ENCODE data around the gene FEM1B.

FEM1B gene

DNA sequence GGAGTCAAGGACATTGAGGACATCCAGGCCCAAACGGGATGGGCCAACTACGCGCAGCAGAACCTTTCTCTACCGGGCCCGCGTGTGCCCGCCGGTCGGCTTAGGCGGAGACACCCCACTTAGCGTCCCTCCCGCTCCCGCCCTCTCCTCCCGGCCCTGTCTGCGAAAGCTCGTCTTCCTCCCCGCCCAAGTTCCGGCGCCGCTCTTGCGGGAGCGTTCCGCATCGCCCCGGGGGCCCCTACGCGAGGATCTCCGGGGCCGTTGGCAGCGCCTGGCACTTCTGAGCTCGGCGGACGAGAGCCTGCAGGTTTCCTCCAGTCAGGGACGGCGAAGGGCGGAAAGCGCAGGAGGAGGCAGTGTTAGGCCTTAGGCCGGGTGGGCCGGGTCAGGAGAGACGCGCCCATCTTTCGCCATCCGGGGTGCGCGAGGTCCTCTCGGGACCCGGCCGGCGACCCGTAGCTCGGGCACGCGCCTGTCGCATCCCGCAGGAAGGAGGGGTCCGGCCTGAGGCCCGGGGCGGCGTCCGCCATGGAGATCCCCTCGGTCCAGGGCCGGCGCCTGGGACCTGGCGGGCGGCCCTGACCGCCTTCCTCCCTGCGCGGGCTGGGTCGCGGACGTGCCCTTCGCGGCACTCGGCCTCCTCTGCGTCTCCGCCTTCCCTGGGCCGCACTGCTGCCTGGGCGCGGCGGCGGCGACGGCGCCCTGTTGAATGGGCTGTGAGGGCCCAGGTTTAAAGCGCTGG lies at the start of gene FEM1B:
Gene FEM1B (plus strand): TSS at position 143 of the 742 bp plus-strand sequence. CDS start 673 bp downstream, outside the sequence.
- H3K27me3 ChIP-seq (ENCODE audit: insufficient read depth, low read length), result no peaks in the 10 kb centered on the region
- H3K4me1 ChIP-seq (ENCODE audit: control insufficient read depth, insufficient read depth, low read length, unreplicated experiment), result peaks cover 48% of the 10 kb centered on the region
- peak within 1 kb of the TSS; percentile 83 for H2AFZ ChIP-seq (ENCODE audit: low read length, unreplicated experiment)
- H3K4me3 ChIP-seq (ENCODE audit: low read depth, low read length), result peak within 1 kb of the TSS; percentile 98
- no peaks in the 10 kb centered on the region for H3K36me3 ChIP-seq (ENCODE audit: insufficient read depth, low read length)
- H3K27ac ChIP-seq (ENCODE audit: low read depth, low read length), result peak within 1 kb of the TSS; percentile 96
- H3K79me2 ChIP-seq (ENCODE audit: control insufficient read depth, insufficient read depth, low read length, unreplicated experiment), result peaks cover 54% of the 10 kb centered on the region

DNA sequence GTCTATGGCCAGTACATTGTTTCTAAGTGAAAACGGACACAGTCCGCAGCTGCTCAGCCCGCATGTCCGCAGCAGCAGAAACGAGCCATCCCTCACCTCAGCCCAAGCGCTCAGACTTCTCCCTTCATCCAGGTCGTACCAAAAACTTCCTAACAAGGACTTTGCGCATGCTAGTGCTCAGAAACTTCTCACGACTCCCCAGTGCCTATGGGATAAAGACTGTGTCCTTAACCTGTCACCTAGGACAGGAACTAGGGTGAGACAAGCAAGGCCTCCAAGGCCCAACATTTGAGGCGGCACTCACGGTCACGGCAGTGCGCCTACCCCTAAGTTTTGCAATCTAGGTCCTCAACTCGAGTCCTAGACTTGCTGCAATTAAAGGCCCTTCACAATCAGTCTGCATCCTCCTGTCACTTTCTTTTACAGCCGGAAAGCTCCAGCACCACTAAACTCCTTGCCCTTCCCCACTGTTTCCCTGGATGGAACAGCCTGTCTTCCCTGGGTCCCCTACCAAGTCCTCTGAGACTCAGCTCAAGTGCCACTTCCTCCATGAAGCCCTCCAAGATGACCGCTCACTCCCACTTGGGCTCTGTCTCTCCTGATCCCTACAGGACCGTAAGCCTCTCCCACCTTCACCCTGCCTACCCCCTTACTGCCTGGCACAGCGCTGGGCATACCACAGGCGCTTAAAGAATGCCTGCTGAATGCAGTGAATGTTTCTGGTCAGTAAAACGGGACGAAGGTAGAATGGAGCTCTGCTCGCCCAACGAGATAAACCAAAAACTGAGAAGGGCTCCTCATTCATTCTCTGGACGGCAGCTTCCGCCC lies 49.2 kb upstream of the FEM1B start:
- H3K36me3 ChIP-seq (ENCODE audit: insufficient read depth, low read length), result no peaks in the 10 kb centered on the region
- H3K79me2 ChIP-seq (ENCODE audit: control insufficient read depth, insufficient read depth, low read length, unreplicated experiment), result peaks cover 39% of the 10 kb centered on the region
- peak overlapping the region; percentile 76; the same call in 1 of the 2 replicates for H3K27ac ChIP-seq (ENCODE audit: low read depth, low read length)
- H2AFZ ChIP-seq (ENCODE audit: low read length, unreplicated experiment), result peak overlapping the region; percentile 52
- peak overlapping the region; percentile 89 for H3K4me3 ChIP-seq (ENCODE audit: low read depth, low read length)
- H3K4me1 ChIP-seq (ENCODE audit: control insufficient read depth, insufficient read depth, low read length, unreplicated experiment), result peaks cover 17% of the 10 kb centered on the region
- H3K27me3 ChIP-seq (ENCODE audit: insufficient read depth, low read length), result no peaks in the 10 kb centered on the region

DNA sequence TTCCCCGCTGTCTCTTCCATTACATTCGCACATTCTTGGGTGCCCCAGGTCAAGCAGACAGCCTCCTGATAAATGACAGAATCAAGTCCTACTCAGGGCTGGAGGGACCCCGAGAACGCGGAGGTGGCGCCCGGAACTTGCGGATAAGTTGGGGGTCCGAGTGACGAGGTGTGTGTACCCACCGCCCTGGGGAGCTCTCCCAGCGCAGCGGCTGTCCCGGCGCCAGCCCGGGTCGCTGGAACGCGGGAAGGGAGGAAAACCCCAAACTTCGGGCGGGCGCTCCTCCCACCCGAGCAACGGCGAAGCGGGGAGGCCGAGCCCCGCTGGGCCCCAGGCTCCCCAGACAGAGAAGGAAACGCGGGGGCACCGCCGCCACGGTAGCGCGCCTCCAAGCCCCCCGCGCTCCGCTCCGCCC lies 48.6 kb upstream of the FEM1B start:
- Histone ChIP-seq H3K4me1 (ENCODE audit: control insufficient read depth, insufficient read depth, low read length, unreplicated experiment) (peaks cover 17% of the 10 kb centered on the region), H2AFZ (ENCODE audit: low read length, unreplicated experiment) (peak overlapping the region; percentile 52)

DNA sequence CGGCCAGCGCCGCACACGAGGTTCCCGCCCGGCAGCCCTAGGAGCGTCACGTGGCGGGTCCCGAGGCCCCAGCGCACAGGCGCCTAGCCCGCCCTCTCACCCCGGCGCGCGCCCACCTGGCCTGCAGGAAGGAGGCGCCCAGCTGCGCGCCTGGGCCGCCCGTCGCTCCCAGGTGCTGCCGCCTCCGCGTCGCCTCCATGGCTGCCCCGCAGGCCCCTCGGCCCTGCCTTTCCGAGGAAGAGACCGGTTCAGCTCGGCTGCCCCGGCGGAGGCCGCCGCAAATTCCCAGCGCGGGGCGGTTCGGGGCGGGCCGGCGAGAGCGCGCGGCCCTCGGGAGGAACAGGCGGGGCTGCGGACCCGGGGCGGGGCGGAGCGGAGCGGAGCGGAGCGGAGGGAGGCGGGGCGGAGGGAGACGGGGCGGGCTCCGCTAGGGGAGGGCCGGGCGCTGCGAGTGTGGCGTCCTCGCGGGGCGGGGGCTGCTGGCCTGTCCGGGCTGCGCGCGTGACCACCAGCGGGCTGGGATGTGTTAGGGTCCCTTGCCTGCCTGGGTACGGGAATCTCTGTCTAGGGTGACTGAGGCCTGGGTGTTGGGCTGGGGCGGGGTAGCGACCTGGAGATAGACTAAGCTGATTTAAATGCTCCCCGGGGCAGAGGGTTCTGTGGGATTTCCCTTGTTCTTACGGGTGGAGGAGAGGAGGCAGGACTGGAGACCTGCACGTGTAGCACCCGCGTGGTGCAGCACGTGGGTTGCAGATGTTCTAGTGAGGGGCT lies 48.0 kb upstream of the FEM1B start, which contains the start of gene CLN6:
Gene CLN6 (minus strand): TSS at position 343 of the 771 bp plus-strand sequence. CDS start 144 bp downstream, at position 199.
- H2AFZ ChIP-seq (ENCODE audit: low read length, unreplicated experiment), result peak within 1 kb of the TSS; percentile 98
- H3K27ac ChIP-seq (ENCODE audit: low read depth, low read length), result peak within 1 kb of the TSS; percentile 76
- H3K27me3 ChIP-seq (ENCODE audit: insufficient read depth, low read length), result no peaks in the 10 kb centered on the region
- peaks cover 17% of the 10 kb centered on the region for H3K4me1 ChIP-seq (ENCODE audit: control insufficient read depth, insufficient read depth, low read length, unreplicated experiment)
- peak within 1 kb of the TSS; percentile 89 for H3K4me3 ChIP-seq (ENCODE audit: low read depth, low read length)
- H3K36me3 ChIP-seq (ENCODE audit: insufficient read depth, low read length), result no peaks in the 10 kb centered on the region
- H3K79me2 ChIP-seq (ENCODE audit: control insufficient read depth, insufficient read depth, low read length, unreplicated experiment), result peaks cover 30% of the 10 kb centered on the region

More for the DNA sequence above, 48.6 kb upstream of the FEM1B start:
- peak overlapping the region; percentile 76 for H3K27ac ChIP-seq (ENCODE audit: low read depth, low read length)
- no peaks in the 10 kb centered on the region for H3K27me3 ChIP-seq (ENCODE audit: insufficient read depth, low read length)
- peak overlapping the region; percentile 89 for H3K4me3 ChIP-seq (ENCODE audit: low read depth, low read length)
- H3K79me2 ChIP-seq (ENCODE audit: control insufficient read depth, insufficient read depth, low read length, unreplicated experiment), result peaks cover 35% of the 10 kb centered on the region
- H3K36me3 ChIP-seq (ENCODE audit: insufficient read depth, low read length), result no peaks in the 10 kb centered on the region

DNA sequence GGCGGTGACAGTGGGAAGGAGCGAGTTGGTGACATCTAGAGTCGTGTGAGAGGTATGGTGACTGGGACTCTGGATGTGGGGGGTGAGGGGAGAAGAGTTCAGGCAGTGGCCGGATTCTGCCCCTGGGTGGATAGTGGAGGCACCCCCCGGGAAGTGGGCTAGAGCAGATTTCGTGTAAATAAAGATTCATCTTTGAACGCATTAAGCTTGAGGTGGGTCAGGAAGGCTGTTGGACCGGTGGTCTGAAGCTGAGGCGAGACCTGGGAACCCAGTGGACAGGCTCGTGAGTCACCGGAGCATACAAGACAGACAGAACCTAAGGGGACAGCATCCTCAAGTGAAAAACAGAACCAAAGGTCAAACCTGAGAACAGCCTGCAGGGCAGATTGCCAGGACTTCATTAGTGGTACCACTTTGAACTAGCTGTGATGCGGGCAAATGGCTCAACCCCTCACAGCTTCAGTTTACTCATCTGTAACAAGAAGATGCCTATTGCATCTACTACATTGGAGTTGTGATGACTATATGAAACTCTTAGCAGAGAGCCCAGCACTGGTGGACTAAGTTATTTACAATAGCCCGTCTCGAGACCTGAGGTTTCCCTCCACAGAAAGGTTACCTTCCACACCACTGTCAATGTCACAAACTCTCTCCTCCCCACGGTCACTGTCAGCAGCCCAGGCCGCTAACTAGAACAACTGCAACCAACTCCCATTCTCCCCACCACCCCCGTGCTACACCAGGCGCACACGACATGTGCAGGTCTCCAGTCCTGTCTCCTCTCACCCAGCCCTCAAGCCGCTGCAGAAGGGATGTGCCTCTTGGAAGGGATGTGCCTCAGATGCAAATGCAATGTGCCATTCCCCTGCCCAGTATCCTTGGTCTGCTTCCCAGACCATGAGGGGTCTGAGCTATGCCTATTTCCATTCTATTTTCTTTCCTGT lies 47.1 kb upstream of the FEM1B start:
- peak overlapping the region; percentile 57; the same call in 1 of the 2 replicates for H3K27ac ChIP-seq (ENCODE audit: low read depth, low read length)
- no peaks in the 10 kb centered on the region for H3K36me3 ChIP-seq (ENCODE audit: insufficient read depth, low read length)
- H3K79me2 ChIP-seq (ENCODE audit: control insufficient read depth, insufficient read depth, low read length, unreplicated experiment), result peaks cover 24% of the 10 kb centered on the region
- peak overlapping the region; percentile 89 for H3K4me3 ChIP-seq (ENCODE audit: low read depth, low read length)
- no peaks in the 10 kb centered on the region for H3K27me3 ChIP-seq (ENCODE audit: insufficient read depth, low read length)
- peak overlapping the region; percentile 98 for H2AFZ ChIP-seq (ENCODE audit: low read length, unreplicated experiment)
- peaks cover 17% of the 10 kb centered on the region for H3K4me1 ChIP-seq (ENCODE audit: control insufficient read depth, insufficient read depth, low read length, unreplicated experiment)

DNA sequence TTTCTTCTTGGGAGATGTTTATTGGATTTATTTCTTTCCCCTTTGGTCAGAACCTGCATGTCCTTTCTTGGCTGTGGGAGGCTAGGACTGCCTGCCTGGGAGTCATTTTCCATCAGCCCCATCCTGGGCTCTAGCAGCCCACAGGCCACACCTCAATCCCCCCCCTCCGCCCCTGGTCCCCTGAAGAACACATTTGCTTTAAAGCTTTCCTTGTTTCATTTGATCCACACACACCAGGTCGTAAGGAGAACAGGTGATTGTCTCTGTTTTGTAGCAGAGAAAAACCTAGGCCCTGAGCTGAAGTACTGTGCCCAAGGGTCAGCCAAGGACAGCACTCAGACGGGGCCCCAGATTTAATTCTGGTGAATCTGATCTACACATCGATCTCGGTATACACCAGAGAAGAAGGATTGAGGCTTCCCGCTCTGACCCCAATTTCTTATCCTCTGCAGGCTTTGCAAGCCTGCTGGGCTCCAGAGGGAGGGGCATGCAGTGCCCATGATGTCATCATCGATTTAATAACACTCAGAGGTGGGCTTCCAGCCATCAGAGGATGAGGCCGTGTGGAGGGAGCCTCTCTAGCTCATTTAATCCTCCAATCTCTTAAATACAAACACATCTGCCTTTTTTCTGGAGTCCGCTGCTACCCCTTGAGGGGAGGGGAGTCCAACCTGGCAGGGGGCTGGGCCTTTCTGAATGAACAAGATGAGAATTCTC lies 46.3 kb upstream of the FEM1B start:
- Histone ChIP-seq H3K27me3 (ENCODE audit: insufficient read depth, low read length) (no peaks in the 10 kb centered on the region), H3K79me2 (ENCODE audit: control insufficient read depth, insufficient read depth, low read length, unreplicated experiment) (peaks cover 24% of the 10 kb centered on the region), H3K4me3 (ENCODE audit: low read depth, low read length) (no peak overlapping the region), H2AFZ (ENCODE audit: low read length, unreplicated experiment) (no peak overlapping the region), H3K27ac (ENCODE audit: low read depth, low read length) (no peak overlapping the region), H3K36me3 (ENCODE audit: insufficient read depth, low read length) (no peaks in the 10 kb centered on the region), H3K4me1 (ENCODE audit: control insufficient read depth, insufficient read depth, low read length, unreplicated experiment) (peaks cover 17% of the 10 kb centered on the region)

DNA sequence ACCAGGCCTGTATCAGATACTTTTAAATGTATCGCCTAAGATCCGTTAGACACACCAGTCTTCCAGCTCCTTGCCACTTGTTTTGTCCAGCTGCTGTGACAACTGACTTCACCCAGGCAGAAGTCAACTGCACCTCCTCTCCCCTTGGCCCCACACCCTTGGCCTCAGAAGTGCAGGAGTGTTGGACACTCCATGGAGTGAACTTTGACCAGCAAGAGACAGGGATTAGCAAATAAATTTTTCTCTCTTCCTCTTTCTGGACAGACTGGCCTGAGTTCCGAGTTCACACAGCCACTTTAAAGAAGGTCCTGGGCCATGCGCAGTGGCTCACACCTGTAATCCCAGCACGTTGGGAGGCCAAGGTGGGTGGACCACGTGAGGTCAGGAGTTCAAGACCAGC lies 45.1 kb upstream of the FEM1B start:
- Histone ChIP-seq H2AFZ (ENCODE audit: low read length, unreplicated experiment) (no peak overlapping the region), H3K79me2 (ENCODE audit: control insufficient read depth, insufficient read depth, low read length, unreplicated experiment) (peaks cover 18% of the 10 kb centered on the region), H3K36me3 (ENCODE audit: insufficient read depth, low read length) (no peaks in the 10 kb centered on the region), H3K4me3 (ENCODE audit: low read depth, low read length) (no peak overlapping the region), H3K27me3 (ENCODE audit: insufficient read depth, low read length) (no peaks in the 10 kb centered on the region), H3K4me1 (ENCODE audit: control insufficient read depth, insufficient read depth, low read length, unreplicated experiment) (peaks cover 15% of the 10 kb centered on the region), H3K27ac (ENCODE audit: low read depth, low read length) (no peak overlapping the region)

DNA sequence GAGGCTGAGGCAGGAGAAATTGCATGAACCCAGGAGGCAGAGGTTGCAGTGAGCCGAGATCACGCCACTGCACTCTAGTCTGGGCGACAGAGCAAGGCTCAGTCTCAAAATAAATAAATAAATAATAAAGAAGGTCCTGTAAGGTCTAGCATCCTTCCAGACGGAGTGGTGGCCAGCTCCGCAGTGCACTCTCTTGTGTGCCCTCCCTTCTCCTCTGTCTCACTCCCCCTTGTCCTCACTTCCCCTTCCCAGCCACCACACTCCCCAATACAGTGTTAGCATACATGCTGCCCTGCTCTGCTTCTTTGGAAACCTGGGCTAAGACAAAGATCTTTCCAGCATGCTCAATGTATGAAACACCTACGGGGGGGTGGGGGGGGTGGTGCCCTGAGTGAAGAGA lies 44.6 kb upstream of the FEM1B start:
- Histone ChIP-seq H3K36me3 (ENCODE audit: insufficient read depth, low read length) (no peaks in the 10 kb centered on the region), H3K27ac (ENCODE audit: low read depth, low read length) (no peak overlapping the region), H3K4me1 (ENCODE audit: control insufficient read depth, insufficient read depth, low read length, unreplicated experiment) (peaks cover 10% of the 10 kb centered on the region), H2AFZ (ENCODE audit: low read length, unreplicated experiment) (no peak overlapping the region), H3K27me3 (ENCODE audit: insufficient read depth, low read length) (no peaks in the 10 kb centered on the region), H3K79me2 (ENCODE audit: control insufficient read depth, insufficient read depth, low read length, unreplicated experiment) (peaks cover 13% of the 10 kb centered on the region), H3K4me3 (ENCODE audit: low read depth, low read length) (no peak overlapping the region)

DNA sequence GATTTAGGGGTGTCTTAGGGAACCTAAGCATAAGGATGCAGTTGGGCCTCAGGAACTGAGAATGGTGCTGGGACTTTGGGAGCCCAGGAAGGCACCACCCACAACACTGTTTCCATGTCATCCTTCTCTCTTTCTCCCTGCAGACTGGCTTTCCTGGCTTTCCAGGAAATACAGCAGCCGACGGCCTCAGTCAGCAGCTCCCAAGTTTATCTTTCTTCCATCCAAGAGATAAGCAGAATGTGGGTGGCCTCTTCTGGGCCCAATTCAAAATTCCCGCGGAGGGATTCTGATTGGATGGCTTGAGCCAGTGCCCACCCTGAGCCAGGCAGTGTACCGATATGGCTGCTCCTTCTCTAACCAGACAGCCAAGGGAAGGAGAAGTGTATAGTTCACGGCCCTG lies 43.5 kb upstream of the FEM1B start:
- H2AFZ ChIP-seq (ENCODE audit: low read length, unreplicated experiment), result no peak overlapping the region
- no peak overlapping the region for H3K4me3 ChIP-seq (ENCODE audit: low read depth, low read length)

More for the DNA sequence above, 43.5 kb upstream of the FEM1B start:
- Histone ChIP-seq H3K27me3 (ENCODE audit: insufficient read depth, low read length) (no peaks in the 10 kb centered on the region), H3K36me3 (ENCODE audit: insufficient read depth, low read length) (no peaks in the 10 kb centered on the region), H3K27ac (ENCODE audit: low read depth, low read length) (no peak overlapping the region), H3K4me1 (ENCODE audit: control insufficient read depth, insufficient read depth, low read length, unreplicated experiment) (peaks cover 5% of the 10 kb centered on the region), H3K79me2 (ENCODE audit: control insufficient read depth, insufficient read depth, low read length, unreplicated experiment) (peaks cover 2% of the 10 kb centered on the region)
